Upper lobe of left lung (tissue), 6 donors: ENCODE results near the gene ILF3. TPM values are rescaled to one million over a fixed set of nuclear protein-coding genes. Genes with fewer than 3 reads are reported as not detected.

Experiments
- ATAC-seq, 2 donors: fragments of 200-7000 bp; cut with Tn5 transposase; one replicate each; pipeline ENCODE4 v1.9.1; 2022; ENCODE audit warnings: mild to moderate bottlenecking in 2 of 2, moderate library complexity in 2 of 2; ENCODE audit not compliant: low FRiP score in 2 of 2
- DNase-seq, 2 donors: peaks; one replicate each; pipeline ENCODE4 v3.0.0-alpha.2; 2019 to 2020
- H3K27ac ChIP-seq, 4 donors: fragments of 200-600 bp; sonication (generic); one replicate each; pipeline ENCODE4 v1.5.1; 2016 to 2019
- H3K27me3 ChIP-seq, 4 donors: fragments of 200-600 bp; sonication (generic); one replicate each; pipeline ENCODE4 v1.5.1; 2017 to 2019
- H3K36me3 ChIP-seq, 4 donors: fragments of 200-600 bp; sonication (generic); one replicate each; pipeline ENCODE4 v1.5.1; 2016 to 2019
- H3K4me1 ChIP-seq, 4 donors: fragments of 200-600 bp; sonication (generic); one replicate each; pipeline ENCODE4 v1.5.1; 2018 to 2019
- H3K4me3 ChIP-seq, 4 donors: fragments of 200-600 bp; sonication (generic); one replicate each; pipeline ENCODE4 v1.5.1; 2017 to 2019; ENCODE audit warnings: mild to moderate bottlenecking in 2 of 4, moderate library complexity in 1 of 4
- H3K9me3 ChIP-seq, 4 donors: fragments of 200-600 bp; sonication (generic); one replicate each; pipeline ENCODE4 v1.5.1; 2018 to 2019
- EP300 ChIP-seq, 4 donors: sonication (generic); formaldehyde crosslinking; IDR thresholded peaks; one replicate each; pipeline ENCODE4 v1.5.1; 2017; ENCODE audit warnings: antibody characterized with exemption in 4 of 4, control low read depth in 2 of 4
- POLR2A ChIP-seq, 4 donors: fragments of 450-650 bp; IDR thresholded peaks; one replicate each; pipeline ENCODE4 v1.5.1; 2016 to 2017; ENCODE audit warnings: antibody characterized with exemption in 4 of 4, mild to moderate bottlenecking in 2 of 4
- POLR2AphosphoS5 ChIP-seq, 2 donors: sonication (generic); formaldehyde crosslinking; IDR thresholded peaks; one replicate each; pipeline ENCODE4 v1.5.1; 2017; ENCODE audit warnings: antibody characterized with exemption in 2 of 2
- WGBS, 2 donors: methylation state at CpG; one replicate each; pipeline ENCODE4 v1.1.5; 2017 to 2018; 5-methylcytosine and 5-hydroxymethylcytosine counted together
- total RNA-seq, 6 donors: library from RNA; depleted of rRNA in 4 of 6; stranded (reverse); fragments of >200 nt in 4 of 6; gene quantifications; one replicate each; pipeline versions ENCODE4 v1.1.0 to v1.2.1, GENCODE V29; 2016 to 2021
- TF ChIP-seq, protein P1 (sequence below), 6 experiments: fragments of 450-650 bp in 4 of 6; fragments of 200-600 bp in 2 of 6; sonication (generic) in 2 of 6; IDR thresholded peaks; one replicate each; pipeline ENCODE4 v1.5.1; 2016 to 2019; ENCODE audit warnings: antibody characterized with exemption in 6 of 6
- donor health status: DM: no; HTN: no; CAD: no; lungs with moderate emphysema.
- donor health status: DM: no; HTN: yes; CAD: no; lungs with severe emphysema.

Gene ILF3
- total RNA-seq, 6 donors from 2014 or later: 121 to 193 (median 169) TPM

DNA sequence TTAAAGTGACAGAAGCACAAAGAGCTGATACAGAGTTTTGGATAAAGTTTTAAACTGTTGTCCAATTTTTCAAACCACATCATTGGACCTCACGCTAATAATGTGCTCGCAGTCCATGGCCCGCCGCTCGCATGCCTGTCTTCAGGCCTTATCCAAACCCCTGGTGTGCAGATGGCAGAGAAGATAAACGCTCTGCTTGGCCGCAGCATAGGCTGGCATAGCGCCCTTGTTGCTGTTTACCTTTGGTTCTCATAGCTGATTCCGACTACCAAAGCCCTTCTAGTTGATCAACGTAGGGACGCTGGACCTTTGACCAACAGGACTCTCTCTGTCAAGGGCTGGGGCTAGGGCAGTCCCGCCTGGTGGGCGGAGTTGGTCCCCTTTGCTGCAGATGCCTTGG, 23.6 kb downstream of the ILF3 start:
- H3K9me3 ChIP-seq: no peaks in the 10 kb centered on the region
- WGBS, 2 donors: 85 to 90% methylated on average over 13 of the region's 13 CpGs
- H3K36me3 ChIP-seq: peaks cover 42 to 94% (median 76%) of the 10 kb centered on the region in 4 donors
- H3K4me1 ChIP-seq: peaks cover 0 to 7% (median 4%) of the 10 kb centered on the region in 4 donors
- no peak overlapping the region for H3K27ac ChIP-seq
- no peaks in the 10 kb centered on the region for H3K27me3 ChIP-seq
- no peak for TF ChIP-seq POLR2AphosphoS5 (IDR thresholded peaks at IDR 0.05)
- TF ChIP-seq, protein P1, sequence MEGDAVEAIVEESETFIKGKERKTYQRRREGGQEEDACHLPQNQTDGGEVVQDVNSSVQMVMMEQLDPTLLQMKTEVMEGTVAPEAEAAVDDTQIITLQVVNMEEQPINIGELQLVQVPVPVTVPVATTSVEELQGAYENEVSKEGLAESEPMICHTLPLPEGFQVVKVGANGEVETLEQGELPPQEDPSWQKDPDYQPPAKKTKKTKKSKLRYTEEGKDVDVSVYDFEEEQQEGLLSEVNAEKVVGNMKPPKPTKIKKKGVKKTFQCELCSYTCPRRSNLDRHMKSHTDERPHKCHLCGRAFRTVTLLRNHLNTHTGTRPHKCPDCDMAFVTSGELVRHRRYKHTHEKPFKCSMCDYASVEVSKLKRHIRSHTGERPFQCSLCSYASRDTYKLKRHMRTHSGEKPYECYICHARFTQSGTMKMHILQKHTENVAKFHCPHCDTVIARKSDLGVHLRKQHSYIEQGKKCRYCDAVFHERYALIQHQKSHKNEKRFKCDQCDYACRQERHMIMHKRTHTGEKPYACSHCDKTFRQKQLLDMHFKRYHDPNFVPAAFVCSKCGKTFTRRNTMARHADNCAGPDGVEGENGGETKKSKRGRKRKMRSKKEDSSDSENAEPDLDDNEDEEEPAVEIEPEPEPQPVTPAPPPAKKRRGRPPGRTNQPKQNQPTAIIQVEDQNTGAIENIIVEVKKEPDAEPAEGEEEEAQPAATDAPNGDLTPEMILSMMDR (IDR thresholded peaks at IDR 0.05): no peak
- TF ChIP-seq EP300 (IDR thresholded peaks at IDR 0.05): no peak
- TF ChIP-seq POLR2A (IDR thresholded peaks at IDR 0.05): no peak
- DNase-seq (no peak), ATAC-seq (no peak)
- no peak overlapping the region for H3K4me3 ChIP-seq

DNA sequence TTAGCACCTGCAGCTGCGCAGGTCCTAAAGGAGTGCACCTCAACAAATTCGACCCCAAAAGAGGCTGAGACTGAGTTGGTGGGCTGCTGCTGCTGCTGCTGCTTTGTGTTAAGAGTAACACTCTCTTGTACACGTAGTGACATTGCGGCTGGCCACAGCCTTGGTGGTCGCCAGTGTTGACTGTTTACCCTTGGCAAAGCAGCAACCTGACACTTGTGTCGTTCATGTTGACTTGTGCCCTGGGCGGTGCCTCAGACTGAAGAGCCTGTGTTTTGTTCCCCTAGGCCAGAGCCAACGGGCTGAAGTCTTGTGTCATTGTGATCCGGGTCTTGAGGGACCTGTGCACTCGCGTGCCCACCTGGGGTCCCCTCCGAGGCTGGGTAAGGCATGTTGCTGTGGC, 24.7 kb downstream of the ILF3 start:
- H3K4me1 ChIP-seq: no peaks in the 10 kb centered on the region
- TF ChIP-seq, protein P1 (IDR thresholded peaks at IDR 0.05): no peak
- TF ChIP-seq EP300 (IDR thresholded peaks at IDR 0.05) (no peak), POLR2A (IDR thresholded peaks at IDR 0.05) (no peak), POLR2AphosphoS5 (IDR thresholded peaks at IDR 0.05) (no peak)
- H3K9me3 ChIP-seq: no peaks in the 10 kb centered on the region
- ATAC-seq: no peak
- no peak overlapping the region for H3K4me3 ChIP-seq
- H3K27ac ChIP-seq: no peak overlapping the region
- DNase-seq: no peak
- H3K36me3 ChIP-seq: peaks cover 52 to 94% (median 80%) of the 10 kb centered on the region in 4 donors
- no peaks in the 10 kb centered on the region for H3K27me3 ChIP-seq
- 79 to 85% methylated on average over 9 to 12 of the region's 12 CpGs for WGBS, 2 donors

DNA sequence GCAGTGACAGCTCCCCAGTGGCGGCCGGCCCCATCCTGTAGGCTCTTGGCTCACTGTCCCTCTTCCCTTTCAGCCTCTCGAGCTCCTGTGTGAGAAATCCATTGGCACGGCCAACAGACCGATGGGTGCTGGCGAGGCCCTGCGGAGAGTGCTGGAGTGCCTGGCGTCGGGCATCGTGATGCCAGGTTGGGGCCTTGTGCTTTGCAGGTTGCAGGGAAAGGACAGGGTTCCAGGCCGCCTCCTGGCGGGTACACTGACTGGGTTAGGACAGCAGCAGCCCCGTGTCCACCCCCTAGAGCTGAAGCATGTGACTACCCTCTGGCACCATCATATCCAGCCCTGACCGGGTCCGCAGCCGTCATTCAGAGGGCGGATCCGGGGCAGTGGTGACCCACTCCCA, 25.6 kb downstream of the ILF3 start:
- WGBS, 2 donors: 93 to 96% methylated on average over 3 to 18 of the region's 18 CpGs
- Histone ChIP-seq H3K36me3 (peaks cover 60 to 95% (median 87%) of the 10 kb centered on the region in 4 donors), H3K27ac (no peak overlapping the region), H3K27me3 (no peaks in the 10 kb centered on the region), H3K9me3 (no peaks in the 10 kb centered on the region), H3K4me3 (no peak overlapping the region), H3K4me1 (no peaks in the 10 kb centered on the region)
- no peak for ATAC-seq
- no peak for DNase-seq
- TF ChIP-seq POLR2AphosphoS5 (IDR thresholded peaks at IDR 0.05): no peak
- no peak for TF ChIP-seq EP300 (IDR thresholded peaks at IDR 0.05)
- TF ChIP-seq, protein P1 (IDR thresholded peaks at IDR 0.05): no peak
- TF ChIP-seq POLR2A (IDR thresholded peaks at IDR 0.05): no peak

DNA sequence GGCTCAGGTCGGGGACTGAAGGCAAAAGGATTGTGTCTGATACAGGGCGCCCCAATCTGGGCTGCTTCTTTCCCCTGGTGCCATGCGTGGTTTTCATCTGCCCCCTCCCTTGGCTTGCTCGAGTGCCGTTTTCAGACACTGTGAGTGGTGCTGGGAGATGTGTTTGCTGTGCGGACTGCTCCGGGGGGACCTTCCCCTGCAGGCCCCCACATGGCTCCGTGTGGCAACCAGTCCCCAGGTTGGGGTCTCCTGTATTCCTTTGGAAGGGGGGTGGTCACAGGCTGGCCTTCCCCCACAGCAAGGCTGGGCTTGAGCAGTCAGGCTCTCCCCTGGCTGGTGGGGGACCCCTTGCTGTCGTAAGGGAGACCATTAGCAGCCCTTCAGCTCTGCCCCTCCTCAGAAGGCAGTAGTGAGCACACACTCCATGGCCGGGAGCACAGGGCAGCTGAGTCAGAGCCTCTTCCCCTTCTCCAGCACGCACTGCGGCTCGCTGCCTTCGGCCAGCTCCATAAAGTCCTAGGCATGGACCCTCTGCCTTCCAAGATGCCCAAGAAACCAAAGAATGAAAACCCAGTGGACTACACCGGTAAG, 26.5 kb downstream of the ILF3 start:
- DNase-seq (no peak), ATAC-seq (no peak)
- TF ChIP-seq, protein P1 (IDR thresholded peaks at IDR 0.05): no peak
- TF ChIP-seq EP300 (IDR thresholded peaks at IDR 0.05) (no peak), POLR2AphosphoS5 (IDR thresholded peaks at IDR 0.05) (no peak), POLR2A (IDR thresholded peaks at IDR 0.05) (no peak)
- no peaks in the 10 kb centered on the region for H3K27me3 ChIP-seq
- no peaks in the 10 kb centered on the region for H3K9me3 ChIP-seq
- no peaks in the 10 kb centered on the region for H3K4me1 ChIP-seq
- H3K36me3 ChIP-seq: peaks cover 65 to 96% (median 89%) of the 10 kb centered on the region in 4 donors
- no peak overlapping the region for H3K4me3 ChIP-seq
- 93 to 98% methylated on average over 13 to 14 of the region's 15 CpGs for WGBS, 2 donors
- H3K27ac ChIP-seq: no peak overlapping the region

DNA sequence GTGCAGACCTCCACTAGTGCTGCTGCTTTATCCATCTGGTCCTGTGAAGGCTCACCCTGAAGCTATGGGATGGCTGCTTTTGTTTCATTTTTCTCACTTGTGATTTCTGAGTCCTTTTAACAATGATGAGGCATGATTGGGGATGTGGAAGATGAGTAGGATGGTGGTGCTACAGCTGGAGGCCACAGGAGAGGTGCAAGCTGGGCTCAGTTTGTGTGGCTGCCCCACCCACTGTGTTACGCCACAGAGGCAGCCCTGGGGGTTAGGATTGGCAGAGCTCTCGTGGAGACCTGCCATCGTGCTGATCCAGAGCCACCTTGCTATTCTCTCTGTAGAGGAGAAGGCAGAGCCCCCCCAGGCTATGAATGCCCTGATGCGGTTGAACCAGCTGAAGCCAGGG, 27.5 kb downstream of the ILF3 start:
- DNase-seq (no peak), ATAC-seq (no peak)
- no peak for TF ChIP-seq POLR2AphosphoS5 (IDR thresholded peaks at IDR 0.05)
- no peak for TF ChIP-seq EP300 (IDR thresholded peaks at IDR 0.05)
- TF ChIP-seq POLR2A (IDR thresholded peaks at IDR 0.05): no peak
- TF ChIP-seq, protein P1 (IDR thresholded peaks at IDR 0.05): no peak
- H3K4me3 ChIP-seq: no peak overlapping the region
- 80 to 86% methylated on average over 2 to 4 of the region's 4 CpGs for WGBS, 2 donors
- H3K27ac ChIP-seq: no peak overlapping the region
- peaks cover 65 to 100% (median 94%) of the 10 kb centered on the region in 4 donors for H3K36me3 ChIP-seq
- no peaks in the 10 kb centered on the region for H3K4me1 ChIP-seq
- no peaks in the 10 kb centered on the region for H3K9me3 ChIP-seq
- H3K27me3 ChIP-seq: no peaks in the 10 kb centered on the region
